Panc1 (cell line): ENCODE measurements around the gene FOXA3. TPM values are rescaled to one million over a fixed set of nuclear protein-coding genes. Genes with fewer than 3 reads are reported as not detected.
A peak's percentile ranks its signal among the peaks of the same experiment; 100 is the strongest.

Source experiments
- ATAC-seq: fragments of 200-7000 bp; cut with Tn5 transposase; 2 replicates; pipeline ENCODE4 v1.9.1; 2020; ENCODE audit warnings: mild to moderate bottlenecking, moderate library complexity
- BruUV-seq: library from RNA; stranded (reverse); fragments of 400-500 nt; replicated peaks from 2 replicates; lab custom pipeline; 2021; lab: Mats Ljungman, UMichigan
- CTCF ChIA-PET: fragments of 300-600 bp; sonication (Branson Sonifier 250); formaldehyde crosslinking; loops from one replicate; lab custom pipeline; 2022; ENCODE audit warnings: antibody characterized with exemption; lab: Charles Lee
- POLR2A ChIA-PET: fragments of 300-600 bp; sonication (Branson Sonifier 250); formaldehyde crosslinking; loops from one replicate; lab custom pipeline; 2022; ENCODE audit warnings: antibody characterized with exemption; lab: Charles Lee
- DNase-seq: peaks from one replicate; pipeline ENCODE4 v3.0.0-alpha.2; 2010; ENCODE audit warnings: low read depth, low spot score
- H3K27ac ChIP-seq: 2 replicates; pipeline ENCODE4 v1.5.1; 2011; ENCODE audit warnings: mild to moderate bottlenecking, low read length, inconsistent platforms
- H3K27me3 ChIP-seq: fragments of 200-500 bp; sonication (Bioruptor generic); 2 replicates; pipeline ENCODE4 v1.6.0; 2014; ENCODE audit warnings: low read length, inconsistent platforms; ENCODE audit not compliant: control insufficient read depth, insufficient read depth
- H3K36me3 ChIP-seq: fragments of 200-500 bp; sonication (Bioruptor generic); 2 replicates; pipeline ENCODE4 v1.5.1; 2014; ENCODE audit warnings: inconsistent platforms, mild to moderate bottlenecking, low read length, moderate library complexity; ENCODE audit not compliant: control insufficient read depth, insufficient read depth
- H3K4me1 ChIP-seq: 2 replicates; pipeline ENCODE4 v1.5.1; 2011; ENCODE audit warnings: inconsistent platforms, mild to moderate bottlenecking, low read length, moderate library complexity; ENCODE audit not compliant: control insufficient read depth, insufficient read depth
- H3K4me3 ChIP-seq, 2 experiments: 2 replicates each; pipeline ENCODE4 v1.5.1; 2011 to 2012; ENCODE audit warnings: low read depth in 2 of 2, low read length in 2 of 2, mild to moderate bottlenecking in 2 of 2, inconsistent platforms in 1 of 2, moderate library complexity in 1 of 2
- H3K9me3 ChIP-seq: fragments of 200-500 bp; sonication (Bioruptor generic); 2 replicates; pipeline ENCODE4 v1.5.1; 2014; ENCODE audit warnings: low read depth, mild to moderate bottlenecking, inconsistent platforms, low read length, moderate library complexity; ENCODE audit not compliant: control insufficient read depth, insufficient read depth
- POLR2AphosphoS5 ChIP-seq: IDR thresholded peaks from 2 replicates; pipeline ENCODE4 v1.6.1; 2012; ENCODE audit warnings: mild to moderate bottlenecking, low read depth, low read length, moderate library complexity
- SIN3A ChIP-seq: IDR thresholded peaks from 2 replicates; pipeline ENCODE4 v1.6.1; 2012; ENCODE audit warnings: low read depth, mild to moderate bottlenecking, low read length, moderate library complexity, borderline replicate concordance; ENCODE audit not compliant: insufficient read depth
- TCF7L2 ChIP-seq: IDR thresholded peaks from 2 replicates; pipeline ENCODE4 v1.6.1; 2011; ENCODE audit warnings: mild to moderate bottlenecking, low read depth, low read length, inconsistent platforms
- in situ Hi-C: cut with HindIII; loops from 2 replicates; pipeline ENCODE4 v1.10.0; 2016; ENCODE audit warnings: low sequenced_read_pairs, low pct_unique_long_range_greater_than_20kb
- intact Hi-C: fragments of 100-400 bp; cut with micrococcal nuclease; formaldehyde crosslinking; loops from one replicate; pipeline ENCODE4 v1.10.0; 2022; ENCODE audit not compliant: unreplicated experiment
- total RNA-seq: library from RNA; stranded (reverse); gene quantifications from one replicate; pipeline ENCODE4 v1.2.1, GENCODE V29; 2021; ENCODE audit not compliant: unreplicated experiment
- TF ChIP-seq, protein P1 (sequence below): fragments of 450-650 bp; IDR thresholded peaks from 2 replicates; pipeline ENCODE4 v1.5.1; 2017; ENCODE audit warnings: mild to moderate bottlenecking
- TF ChIP-seq, protein P2 (sequence below), 2 experiments: IDR thresholded peaks; 2 replicates each; pipeline ENCODE4 v1.6.1; 2011 to 2012; ENCODE audit warnings: low read depth in 2 of 2, control low read depth in 1 of 2, low read length in 1 of 2, mild to moderate bottlenecking in 1 of 2, moderate library complexity in 1 of 2; ENCODE audit not compliant: insufficient read depth in 1 of 2

FOXA3 gene
- total RNA-seq, 1 experiment from 2014 or later = 0.26 TPM

DNA sequence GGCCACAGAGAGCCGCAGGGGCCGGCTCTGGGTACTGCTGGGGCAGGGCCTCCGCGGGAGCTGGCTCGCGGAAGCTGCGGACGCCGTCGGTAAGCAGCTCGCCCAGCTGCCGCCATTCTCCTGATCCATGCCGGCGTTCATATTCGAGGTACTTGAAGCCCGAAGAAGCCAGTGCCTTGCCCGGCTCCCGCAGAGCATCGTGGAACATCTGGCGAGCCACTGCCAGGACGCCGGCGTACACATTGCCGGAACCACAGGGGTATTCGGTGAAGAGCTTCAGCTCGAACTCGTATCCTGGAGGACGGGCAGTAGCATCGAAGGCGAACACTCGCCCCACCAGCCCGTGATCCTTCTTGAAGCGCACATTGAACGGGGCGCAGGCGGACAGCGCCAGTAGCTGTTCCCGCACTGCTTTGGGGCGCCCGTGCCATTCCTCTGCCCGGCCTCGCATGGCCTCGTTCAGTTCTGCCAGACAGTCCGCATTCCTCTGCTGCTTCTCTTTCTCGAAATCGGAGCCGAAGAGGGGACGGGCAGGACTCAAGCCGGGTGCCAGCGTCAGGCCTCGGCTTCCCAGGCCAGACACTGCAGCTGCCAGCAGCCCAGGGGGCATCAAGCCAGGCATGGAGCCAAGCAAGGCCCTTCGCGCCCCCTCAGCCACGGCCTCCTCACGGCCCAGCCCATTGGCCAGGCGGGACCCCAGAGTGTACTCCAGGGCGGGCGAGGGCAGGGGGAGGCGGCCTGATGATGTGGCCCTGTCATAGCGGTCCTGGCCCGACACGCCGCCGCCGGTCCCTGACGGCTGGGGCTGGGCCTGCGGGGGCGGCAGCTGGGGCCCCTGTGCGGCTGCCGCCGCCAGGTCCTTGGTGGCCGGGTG, 20.8 kb downstream of the FOXA3 start:
- ChIA-PET POLR2A (interaction anchor here (0.6 kb wide), 1 partner anchor 10 kb away, joined by 3 read pairs; no protein-coding TSS in a partner anchor), CTCF (interaction anchor here (0.5 to 0.8 kb wide), 3 partner anchors 21 to 340 kb away, joined by 3 read pairs; no protein-coding TSS in a partner anchor)
- Histone ChIP-seq H3K36me3 (no peaks in the 10 kb centered on the region), H3K4me3 (peak overlapping the region; percentile 51 to 69), H3K27me3 (no peaks in the 10 kb centered on the region), H3K27ac (peak overlapping the region; percentile 63), H3K9me3 (no peaks in the 10 kb centered on the region), H3K4me1 (peaks cover 9% of the 10 kb centered on the region)
- ATAC-seq (peak; percentile 13; the same call in 1 of the 2 replicates), DNase-seq (no peak)
- BruUV-seq = no TSS peak
- intact Hi-C loops = no loop called here
- TF ChIP-seq TCF7L2 (no peak), SIN3A (no peak), POLR2AphosphoS5 (no peak)
- TF ChIP-seq, protein P1, sequence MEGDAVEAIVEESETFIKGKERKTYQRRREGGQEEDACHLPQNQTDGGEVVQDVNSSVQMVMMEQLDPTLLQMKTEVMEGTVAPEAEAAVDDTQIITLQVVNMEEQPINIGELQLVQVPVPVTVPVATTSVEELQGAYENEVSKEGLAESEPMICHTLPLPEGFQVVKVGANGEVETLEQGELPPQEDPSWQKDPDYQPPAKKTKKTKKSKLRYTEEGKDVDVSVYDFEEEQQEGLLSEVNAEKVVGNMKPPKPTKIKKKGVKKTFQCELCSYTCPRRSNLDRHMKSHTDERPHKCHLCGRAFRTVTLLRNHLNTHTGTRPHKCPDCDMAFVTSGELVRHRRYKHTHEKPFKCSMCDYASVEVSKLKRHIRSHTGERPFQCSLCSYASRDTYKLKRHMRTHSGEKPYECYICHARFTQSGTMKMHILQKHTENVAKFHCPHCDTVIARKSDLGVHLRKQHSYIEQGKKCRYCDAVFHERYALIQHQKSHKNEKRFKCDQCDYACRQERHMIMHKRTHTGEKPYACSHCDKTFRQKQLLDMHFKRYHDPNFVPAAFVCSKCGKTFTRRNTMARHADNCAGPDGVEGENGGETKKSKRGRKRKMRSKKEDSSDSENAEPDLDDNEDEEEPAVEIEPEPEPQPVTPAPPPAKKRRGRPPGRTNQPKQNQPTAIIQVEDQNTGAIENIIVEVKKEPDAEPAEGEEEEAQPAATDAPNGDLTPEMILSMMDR = no peak
- TF ChIP-seq, protein P2, sequence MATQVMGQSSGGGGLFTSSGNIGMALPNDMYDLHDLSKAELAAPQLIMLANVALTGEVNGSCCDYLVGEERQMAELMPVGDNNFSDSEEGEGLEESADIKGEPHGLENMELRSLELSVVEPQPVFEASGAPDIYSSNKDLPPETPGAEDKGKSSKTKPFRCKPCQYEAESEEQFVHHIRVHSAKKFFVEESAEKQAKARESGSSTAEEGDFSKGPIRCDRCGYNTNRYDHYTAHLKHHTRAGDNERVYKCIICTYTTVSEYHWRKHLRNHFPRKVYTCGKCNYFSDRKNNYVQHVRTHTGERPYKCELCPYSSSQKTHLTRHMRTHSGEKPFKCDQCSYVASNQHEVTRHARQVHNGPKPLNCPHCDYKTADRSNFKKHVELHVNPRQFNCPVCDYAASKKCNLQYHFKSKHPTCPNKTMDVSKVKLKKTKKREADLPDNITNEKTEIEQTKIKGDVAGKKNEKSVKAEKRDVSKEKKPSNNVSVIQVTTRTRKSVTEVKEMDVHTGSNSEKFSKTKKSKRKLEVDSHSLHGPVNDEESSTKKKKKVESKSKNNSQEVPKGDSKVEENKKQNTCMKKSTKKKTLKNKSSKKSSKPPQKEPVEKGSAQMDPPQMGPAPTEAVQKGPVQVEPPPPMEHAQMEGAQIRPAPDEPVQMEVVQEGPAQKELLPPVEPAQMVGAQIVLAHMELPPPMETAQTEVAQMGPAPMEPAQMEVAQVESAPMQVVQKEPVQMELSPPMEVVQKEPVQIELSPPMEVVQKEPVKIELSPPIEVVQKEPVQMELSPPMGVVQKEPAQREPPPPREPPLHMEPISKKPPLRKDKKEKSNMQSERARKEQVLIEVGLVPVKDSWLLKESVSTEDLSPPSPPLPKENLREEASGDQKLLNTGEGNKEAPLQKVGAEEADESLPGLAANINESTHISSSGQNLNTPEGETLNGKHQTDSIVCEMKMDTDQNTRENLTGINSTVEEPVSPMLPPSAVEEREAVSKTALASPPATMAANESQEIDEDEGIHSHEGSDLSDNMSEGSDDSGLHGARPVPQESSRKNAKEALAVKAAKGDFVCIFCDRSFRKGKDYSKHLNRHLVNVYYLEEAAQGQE (IDR thresholded peaks at IDR 0.05; ENCODE audit: insufficient read depth in 1 of 2, low read depth in 2 of 2, low read length in 1 of 2) = no peak
- in situ Hi-C loops = no loop called here

DNA sequence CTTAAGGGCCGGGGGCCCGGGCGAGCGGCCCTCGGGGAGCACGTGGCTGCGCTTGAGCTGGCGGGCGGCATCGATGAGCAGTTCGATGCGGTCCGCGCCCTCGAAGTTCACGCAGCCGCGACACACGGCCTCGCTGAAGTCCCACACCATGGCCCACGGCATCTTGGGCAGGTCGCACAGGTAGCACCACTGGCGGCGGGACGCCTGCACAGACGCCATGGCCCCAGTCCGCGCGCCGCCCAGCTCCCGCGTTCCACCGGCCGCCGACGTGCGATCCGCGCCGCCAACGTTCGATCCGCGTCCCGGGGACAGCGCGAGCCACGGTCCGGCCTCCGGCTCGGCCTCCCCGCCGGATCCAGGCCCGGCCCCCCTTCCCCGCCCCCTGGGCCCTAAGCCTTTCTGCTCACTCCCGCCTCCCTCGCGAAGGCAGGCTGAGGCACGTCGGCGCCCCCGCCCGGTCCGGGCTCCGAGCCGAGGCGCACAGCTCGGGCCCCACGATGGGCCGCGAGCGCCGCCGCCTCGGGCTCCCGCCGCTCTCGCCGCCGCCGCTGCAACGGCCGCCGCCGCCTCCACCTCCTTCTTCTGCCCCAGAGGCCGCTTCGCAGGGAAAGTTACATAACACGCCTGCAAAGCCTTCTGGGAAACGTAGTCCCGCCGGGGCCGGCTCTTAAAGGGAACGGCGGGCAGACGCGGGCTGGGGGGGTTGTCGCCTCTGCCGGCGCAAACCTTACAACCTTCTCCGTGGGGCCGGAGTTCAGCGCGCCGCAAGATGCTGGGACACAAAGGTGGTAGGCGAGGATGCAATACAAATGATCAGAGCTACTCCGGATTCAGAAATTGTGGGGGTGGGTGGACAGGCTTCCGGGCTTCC, 21.7 kb downstream of the FOXA3 start, which contains the start of gene IRF2BP1:
TSS of gene IRF2BP1 (minus strand) at position 586 of the 871 bp plus-strand sequence. CDS start at position 219, 367 bp downstream.
- H3K36me3 ChIP-seq = no peaks in the 10 kb centered on the region
- in situ Hi-C loops = no loop called here
- peak within 1 kb of the TSS; percentile 51 to 69 for H3K4me3 ChIP-seq
- POLR2A ChIA-PET = interaction anchor here (0.5 to 0.6 kb wide), 3 partner anchors 11 to 27 kb away, joined by 3 read pairs; no protein-coding TSS in a partner anchor
- H3K9me3 ChIP-seq = no peaks in the 10 kb centered on the region
- BruUV-seq = TSS peak; percentile 85
- CTCF ChIA-PET = interaction anchor here (0.7 to 0.9 kb wide), 2 partner anchors 17 to 241 kb away, joined by 4 to 10 read pairs; no protein-coding TSS in a partner anchor
- no peaks in the 10 kb centered on the region for H3K27me3 ChIP-seq
- DNase-seq = no peak
- ATAC-seq = peak; percentile 76
- peak within 1 kb of the TSS; percentile 93 for H3K27ac ChIP-seq
- TF ChIP-seq, protein P2 (IDR thresholded peaks at IDR 0.05; ENCODE audit: insufficient read depth in 1 of 2, low read depth in 2 of 2, low read length in 1 of 2) = no peak
- TF ChIP-seq SIN3A (peak; percentile 45; the same call in 1 of the 2 replicates), TCF7L2 (0 out of 2 replicates have a peak, but pooled peaks have one; percentile 39)
- H3K4me1 ChIP-seq = peaks cover 9% of the 10 kb centered on the region
- intact Hi-C loops = no loop called here
